ENCODE data around the gene PGAP2. TPM values are rescaled to one million over a fixed set of nuclear protein-coding genes. Genes with fewer than 3 reads are reported as not detected.

The PGAP2 gene
- total and polyA plus RNA-seq, 2 of the 13 experiments (the other 11 are each of a cell fraction or from before 2014, with no cell fraction given) = 21.5 to 47.8 TPM

- no peak for TF ChIP-seq ETS1 (CRISPR knock-in tag; IDR thresholded peaks at IDR 0.05)
- no peak for TF ChIP-seq ZNF543 (CRISPR knock-in tag; IDR thresholded peaks at IDR 0.05)
- TF ChIP-seq CREB1 (IDR thresholded peaks at IDR 0.05) = no peak
- no peak for TF ChIP-seq CREB1 (CRISPR knock-in tag; IDR thresholded peaks at IDR 0.05)
- peak; percentile 43 for TF ChIP-seq IKZF5 (CRISPR knock-in tag; IDR thresholded peaks at IDR 0.05)
- TF ChIP-seq PHF5A (CRISPR knock-in tag; IDR thresholded peaks at IDR 0.05; ENCODE audit: low read depth, unreplicated experiment) = peak; percentile 24
- TF ChIP-seq ELF4 (CRISPR knock-in tag; IDR thresholded peaks at IDR 0.05; ENCODE audit: borderline replicate concordance) = no peak
- TF ChIP-seq ZBTB20 (CRISPR knock-in tag; IDR thresholded peaks at IDR 0.05; ENCODE audit: borderline replicate concordance, low read depth) = 0 out of 2 replicates have a peak, but pooled peaks have one; percentile 30
- TF ChIP-seq HNF1B (CRISPR knock-in tag; IDR thresholded peaks at IDR 0.05) = peak; percentile 11; the same call in 1 of the 2 replicates
- TF ChIP-seq CCDC6 (CRISPR knock-in tag; IDR thresholded peaks at IDR 0.05) = 0 out of 2 replicates have a peak, but pooled peaks have one; percentile 42
- TF ChIP-seq SP4 (CRISPR knock-in tag; IDR thresholded peaks at IDR 0.05) = no peak
- TF ChIP-seq MTA1 (CRISPR knock-in tag; IDR thresholded peaks at IDR 0.05; ENCODE audit: borderline replicate concordance) = no peak; the same call in 1 of the 2 replicates
- TF ChIP-seq GATAD2A (CRISPR knock-in tag; IDR thresholded peaks at IDR 0.05) = peak; percentile 69
- peak; percentile 87 for TF ChIP-seq NKX3-1 (CRISPR knock-in tag; IDR thresholded peaks at IDR 0.05)
- peak; percentile 85 for TF ChIP-seq MYC (CRISPR knock-in tag; IDR thresholded peaks at IDR 0.05; ENCODE audit: borderline replicate concordance)
- TF ChIP-seq SRY (CRISPR knock-in tag; IDR thresholded peaks at IDR 0.05) = peak; percentile 61; the same call in 1 of the 2 replicates
- TF ChIP-seq NFKBIZ (CRISPR knock-in tag; IDR thresholded peaks at IDR 0.05) = no peak
- TF ChIP-seq ZSCAN20 (CRISPR knock-in tag; IDR thresholded peaks at IDR 0.05; ENCODE audit: borderline replicate concordance) = 0 out of 2 replicates have a peak, but pooled peaks have one; percentile 42
- no peak for TF ChIP-seq TRAFD1 (CRISPR knock-in tag; IDR thresholded peaks at IDR 0.05; ENCODE audit: borderline replicate concordance)
- TF ChIP-seq ZNF746 (CRISPR knock-in tag; IDR thresholded peaks at IDR 0.05) = 0 out of 2 replicates have a peak, but pooled peaks have one; percentile 38
- no peak for TF ChIP-seq ASH2L (IDR thresholded peaks at IDR 0.05; ENCODE audit: insufficient read length, low read depth, low read length)
- TF ChIP-seq BORCS8-MEF2B (CRISPR knock-in tag; IDR thresholded peaks at IDR 0.05) = 0 out of 2 replicates have a peak, but pooled peaks have one; percentile 22
- peak; percentile 64; the same call in 1 of the 2 replicates for TF ChIP-seq YEATS2 (CRISPR knock-in tag; IDR thresholded peaks at IDR 0.05; ENCODE audit: borderline replicate concordance)
- peak; percentile 79; the same call in 1 of the 2 replicates for TF ChIP-seq KLF9 (CRISPR knock-in tag; IDR thresholded peaks at IDR 0.05; ENCODE audit: low read depth)
- peak; percentile 43; the same call in 1 of the 2 replicates for TF ChIP-seq TGIF2 (CRISPR knock-in tag; IDR thresholded peaks at IDR 0.05)
Measured at GRCh38 chr11:3841426-3842350, 33.3 kb downstream of the PGAP2 start (continued).

Measured in HepG2 (cell line).